ENCODE measurements around the gene TSHZ2. TPM values are rescaled to one million over a fixed set of nuclear protein-coding genes. Genes with fewer than 3 reads are reported as not detected.

TSHZ2 gene
- total and polyA plus RNA-seq, 9 of the 15 experiments (the other 6 are each of a cell fraction or from before 2014, with no cell fraction given), result 0.03 to 0.20 (median 0.05) TPM; not detected in 4

GRCh38 chr20:53331151-53331973, 359.2 kb downstream of the TSHZ2 start (continued):
- TF ChIP-seq, protein P1, sequence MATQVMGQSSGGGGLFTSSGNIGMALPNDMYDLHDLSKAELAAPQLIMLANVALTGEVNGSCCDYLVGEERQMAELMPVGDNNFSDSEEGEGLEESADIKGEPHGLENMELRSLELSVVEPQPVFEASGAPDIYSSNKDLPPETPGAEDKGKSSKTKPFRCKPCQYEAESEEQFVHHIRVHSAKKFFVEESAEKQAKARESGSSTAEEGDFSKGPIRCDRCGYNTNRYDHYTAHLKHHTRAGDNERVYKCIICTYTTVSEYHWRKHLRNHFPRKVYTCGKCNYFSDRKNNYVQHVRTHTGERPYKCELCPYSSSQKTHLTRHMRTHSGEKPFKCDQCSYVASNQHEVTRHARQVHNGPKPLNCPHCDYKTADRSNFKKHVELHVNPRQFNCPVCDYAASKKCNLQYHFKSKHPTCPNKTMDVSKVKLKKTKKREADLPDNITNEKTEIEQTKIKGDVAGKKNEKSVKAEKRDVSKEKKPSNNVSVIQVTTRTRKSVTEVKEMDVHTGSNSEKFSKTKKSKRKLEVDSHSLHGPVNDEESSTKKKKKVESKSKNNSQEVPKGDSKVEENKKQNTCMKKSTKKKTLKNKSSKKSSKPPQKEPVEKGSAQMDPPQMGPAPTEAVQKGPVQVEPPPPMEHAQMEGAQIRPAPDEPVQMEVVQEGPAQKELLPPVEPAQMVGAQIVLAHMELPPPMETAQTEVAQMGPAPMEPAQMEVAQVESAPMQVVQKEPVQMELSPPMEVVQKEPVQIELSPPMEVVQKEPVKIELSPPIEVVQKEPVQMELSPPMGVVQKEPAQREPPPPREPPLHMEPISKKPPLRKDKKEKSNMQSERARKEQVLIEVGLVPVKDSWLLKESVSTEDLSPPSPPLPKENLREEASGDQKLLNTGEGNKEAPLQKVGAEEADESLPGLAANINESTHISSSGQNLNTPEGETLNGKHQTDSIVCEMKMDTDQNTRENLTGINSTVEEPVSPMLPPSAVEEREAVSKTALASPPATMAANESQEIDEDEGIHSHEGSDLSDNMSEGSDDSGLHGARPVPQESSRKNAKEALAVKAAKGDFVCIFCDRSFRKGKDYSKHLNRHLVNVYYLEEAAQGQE (IDR thresholded peaks at IDR 0.05; ENCODE audit: borderline replicate concordance), result peak; percentile 36; the same call in 1 of the 2 replicates
- TF ChIP-seq, protein P1 (CRISPR knock-in tag; IDR thresholded peaks at IDR 0.05; ENCODE audit: low read depth), result no peak
- no peak for TF ChIP-seq MAFG (tag; conservative IDR thresholded peaks at IDR 0.05)
- TF ChIP-seq STAG1 (CRISPR knock-in tag; IDR thresholded peaks at IDR 0.05; ENCODE audit: borderline replicate concordance), result no peak
- TF ChIP-seq, protein P2, sequence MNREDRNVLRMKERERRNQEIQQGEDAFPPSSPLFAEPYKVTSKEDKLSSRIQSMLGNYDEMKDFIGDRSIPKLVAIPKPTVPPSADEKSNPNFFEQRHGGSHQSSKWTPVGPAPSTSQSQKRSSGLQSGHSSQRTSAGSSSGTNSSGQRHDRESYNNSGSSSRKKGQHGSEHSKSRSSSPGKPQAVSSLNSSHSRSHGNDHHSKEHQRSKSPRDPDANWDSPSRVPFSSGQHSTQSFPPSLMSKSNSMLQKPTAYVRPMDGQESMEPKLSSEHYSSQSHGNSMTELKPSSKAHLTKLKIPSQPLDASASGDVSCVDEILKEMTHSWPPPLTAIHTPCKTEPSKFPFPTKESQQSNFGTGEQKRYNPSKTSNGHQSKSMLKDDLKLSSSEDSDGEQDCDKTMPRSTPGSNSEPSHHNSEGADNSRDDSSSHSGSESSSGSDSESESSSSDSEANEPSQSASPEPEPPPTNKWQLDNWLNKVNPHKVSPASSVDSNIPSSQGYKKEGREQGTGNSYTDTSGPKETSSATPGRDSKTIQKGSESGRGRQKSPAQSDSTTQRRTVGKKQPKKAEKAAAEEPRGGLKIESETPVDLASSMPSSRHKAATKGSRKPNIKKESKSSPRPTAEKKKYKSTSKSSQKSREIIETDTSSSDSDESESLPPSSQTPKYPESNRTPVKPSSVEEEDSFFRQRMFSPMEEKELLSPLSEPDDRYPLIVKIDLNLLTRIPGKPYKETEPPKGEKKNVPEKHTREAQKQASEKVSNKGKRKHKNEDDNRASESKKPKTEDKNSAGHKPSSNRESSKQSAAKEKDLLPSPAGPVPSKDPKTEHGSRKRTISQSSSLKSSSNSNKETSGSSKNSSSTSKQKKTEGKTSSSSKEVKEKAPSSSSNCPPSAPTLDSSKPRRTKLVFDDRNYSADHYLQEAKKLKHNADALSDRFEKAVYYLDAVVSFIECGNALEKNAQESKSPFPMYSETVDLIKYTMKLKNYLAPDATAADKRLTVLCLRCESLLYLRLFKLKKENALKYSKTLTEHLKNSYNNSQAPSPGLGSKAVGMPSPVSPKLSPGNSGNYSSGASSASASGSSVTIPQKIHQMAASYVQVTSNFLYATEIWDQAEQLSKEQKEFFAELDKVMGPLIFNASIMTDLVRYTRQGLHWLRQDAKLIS (CRISPR knock-in tag; IDR thresholded peaks at IDR 0.05), result peak; percentile 34; the same call in 1 of the 2 replicates
- TF ChIP-seq ZNF75A (CRISPR knock-in tag; IDR thresholded peaks at IDR 0.05), result peak; percentile 69; the same call in 1 of the 2 replicates
- no peak for TF ChIP-seq EZH2 (IDR thresholded peaks at IDR 0.05; ENCODE audit: borderline replicate concordance, low read depth, low read length)
- no peak for TF ChIP-seq ZNF274 (IDR thresholded peaks at IDR 0.05; ENCODE audit: borderline replicate concordance, low read depth, low read length)
- peak; percentile 59; the same call in 1 of the 2 replicates for TF ChIP-seq ZNF583 (CRISPR knock-in tag; IDR thresholded peaks at IDR 0.05)
- peak; percentile 71 for TF ChIP-seq NCOA1 (IDR thresholded peaks at IDR 0.05; ENCODE audit: low read depth)
- TF ChIP-seq NR4A1 (CRISPR knock-in tag; IDR thresholded peaks at IDR 0.05), result no peak
- 0 out of 2 replicates have a peak, but pooled peaks have one; percentile 39 for TF ChIP-seq NR4A1 (tag; IDR thresholded peaks at IDR 0.05)
